Thyroid gland (tissue), 4 donors: ENCODE measurements around the gene TOR3A. TPM values are rescaled to one million over a fixed set of nuclear protein-coding genes. Genes with fewer than 3 reads are reported as not detected.

Experiments
- small RNA-seq: library from RNA; depleted of rRNA; stranded (forward); fragments of <200 nt; gene quantifications from one replicate; pipeline ENCODE3, GENCODE V24; 2016
- total RNA-seq, 4 donors: library from RNA; depleted of rRNA; stranded (reverse); fragments of >200 nt; gene quantifications; one replicate each; pipeline ENCODE4 v1.2.3, GENCODE V29; 2016

The TOR3A gene
- total RNA-seq, 4 donors from 2014 or later: 30.0 to 57.4 (median 45.2) TPM

Small RNA genes within 50 kb of the gene (small RNA-seq; reads per million reads assigned to genes)
- gene AL512326.3: not detected

Other genes starting within 250 kb of the TOR3A start
- 10 to 100 TPM; 48.4 to 79.3 (median 66.6) TPM for gene ANGPTL1, start 211.0 kb upstream of the TOR3A start, total RNA-seq
- gene FAM20B, start 56.2 kb upstream of the TOR3A start, total RNA-seq: 10 to 100 TPM; 24.3 to 39.2 (median 30.6) TPM
- gene ABL2, start 147.6 kb downstream of the TOR3A start, total RNA-seq: 10 to 100 TPM; 11.8 to 21.2 (median 18.9) TPM
- gene SOAT1, start 211.7 kb downstream of the TOR3A start, total RNA-seq: 10 to 100 TPM; 15.0 to 18.6 (median 16.9) TPM